ENCODE results near the gene ATP2C1.

DNA sequence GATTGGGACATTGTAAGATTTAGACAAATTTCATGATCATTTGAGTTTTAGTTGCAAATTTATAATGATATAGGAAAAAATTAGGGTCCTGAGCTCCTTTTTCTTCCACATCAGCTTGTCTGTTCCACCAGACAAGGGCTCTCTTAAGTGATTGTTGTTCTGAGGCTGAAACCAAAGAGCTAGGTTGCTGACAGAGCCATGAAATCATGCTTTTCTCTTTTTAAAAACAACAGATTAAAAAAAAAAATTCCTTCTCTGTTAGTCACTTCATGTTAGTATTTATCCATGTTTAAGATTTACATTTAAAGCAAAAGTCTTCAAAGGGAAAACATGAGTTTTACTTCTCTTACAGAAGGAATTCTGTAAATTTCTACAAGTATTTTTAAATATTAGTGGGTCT lies 56.8 kb downstream of the ATP2C1 start:
- no peak for TF ChIP-seq CTCF (IDR thresholded peaks at IDR 0.05)
- TF ChIP-seq POLR2AphosphoS5 (IDR thresholded peaks at IDR 0.05) = no peak
